ENCODE results near the gene SIL1.
"Not testable (repeated sequence)": the region's sequence is repeated elsewhere in the genome, so short reads cannot be mapped to it uniquely, and the experiment has no call there.

The SIL1 gene

DNA sequence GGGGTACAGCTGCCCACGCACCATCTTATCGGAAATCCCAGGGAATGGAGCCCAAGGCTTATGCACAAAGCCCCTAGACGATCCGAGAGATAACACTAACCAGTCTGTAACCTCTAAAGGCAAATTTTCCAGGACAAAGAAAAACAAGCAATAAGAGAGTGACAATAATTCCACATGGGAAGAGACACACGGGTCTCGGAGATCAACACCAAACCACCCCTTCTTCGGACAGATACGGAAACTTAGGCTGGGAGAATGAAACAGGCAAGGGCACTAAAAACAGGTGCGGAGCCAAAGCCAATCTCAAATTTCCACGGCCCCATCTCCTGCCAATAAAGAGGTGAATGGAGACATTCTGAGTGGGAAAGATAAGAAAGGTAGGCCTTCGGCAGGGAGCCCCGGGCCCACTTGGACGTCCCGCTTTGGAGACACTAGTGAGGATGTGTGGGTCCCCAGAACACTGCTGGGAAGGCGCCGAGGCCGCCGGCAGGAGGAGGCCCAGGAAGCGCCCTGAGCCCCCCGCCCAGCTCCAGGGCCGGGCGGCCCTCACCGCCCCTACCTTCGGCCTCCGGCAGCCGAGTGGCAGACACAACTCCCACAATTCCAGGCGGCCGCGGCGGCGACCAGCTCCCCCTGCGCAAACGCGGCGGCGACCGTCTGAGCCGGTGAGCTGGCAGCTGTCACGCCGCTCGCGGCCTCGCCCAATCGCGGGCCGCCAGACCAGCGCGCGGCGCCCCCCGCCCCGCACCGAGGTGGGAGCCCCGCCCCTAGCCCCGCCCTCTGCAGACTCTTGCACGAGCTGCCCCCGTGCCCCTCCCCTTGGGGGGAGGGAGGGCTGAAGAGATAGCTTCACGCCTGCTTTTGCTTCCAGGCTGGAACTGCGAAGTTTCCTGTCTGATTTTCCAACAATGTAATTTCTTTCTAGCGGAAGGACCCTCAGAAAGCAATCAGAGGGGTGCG is at the start of gene SIL1:
SIL1 (minus strand) TSS at position 659 of the 960 bp plus-strand sequence. CDS start 70,525 bp downstream, outside the sequence.
- DNase-seq, result peak; percentile 97

DNA sequence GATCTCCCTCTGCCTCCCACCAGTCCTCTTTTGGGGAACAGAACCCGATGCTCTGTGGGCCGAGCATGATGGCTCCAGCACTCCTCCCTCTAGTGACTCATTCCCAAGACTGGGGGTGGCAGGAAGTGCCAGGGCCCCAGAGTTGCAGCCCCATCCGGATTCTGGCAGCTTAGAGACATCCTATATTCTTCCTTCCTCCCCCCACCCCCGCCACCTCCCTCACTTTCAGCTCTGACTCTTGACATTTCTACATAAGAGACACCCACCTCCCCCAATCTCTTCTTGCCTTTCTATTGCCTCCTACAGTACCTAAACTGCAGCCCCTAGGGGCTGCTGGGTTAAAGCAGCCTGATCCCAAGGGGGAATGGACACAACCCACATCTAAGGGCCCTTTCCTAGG is 48.2 kb upstream of the SIL1 start:
- DNase-seq, result peak in 1 of 2 donors; percentile 54

DNA sequence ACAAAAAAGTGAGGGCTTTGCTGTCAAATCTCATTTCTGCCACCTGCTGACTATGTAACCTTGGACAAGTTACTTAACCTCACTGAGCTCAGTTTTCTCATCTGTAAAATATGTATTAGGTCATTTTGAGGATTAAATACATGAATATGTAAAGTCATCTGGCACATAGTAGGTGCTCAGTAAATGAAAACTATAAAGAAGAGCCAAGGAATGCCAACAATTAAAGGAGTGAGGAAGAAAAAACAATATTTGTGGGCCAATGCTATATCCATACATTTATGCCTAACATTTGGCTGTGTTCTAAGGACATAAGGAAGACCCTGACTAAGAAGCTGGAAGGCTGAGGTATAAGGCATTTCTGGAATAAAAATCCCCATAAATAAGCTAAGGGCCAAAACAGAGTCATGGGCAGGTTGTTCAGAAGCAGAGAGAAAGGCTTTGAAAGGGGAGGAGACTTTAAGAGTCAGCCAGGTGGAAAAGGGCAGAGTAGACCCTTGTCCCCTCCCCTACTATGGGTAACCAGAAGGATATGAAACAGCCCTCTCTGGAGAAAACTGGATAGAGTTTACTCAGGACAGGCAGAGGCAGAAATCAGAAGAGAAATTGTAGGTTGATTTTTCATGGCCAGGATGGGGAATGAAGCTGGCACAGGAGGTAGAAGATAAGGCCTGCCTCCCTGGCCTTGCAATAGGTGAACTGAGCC is 47.6 kb upstream of the SIL1 start:
- no peak for DNase-seq

DNA sequence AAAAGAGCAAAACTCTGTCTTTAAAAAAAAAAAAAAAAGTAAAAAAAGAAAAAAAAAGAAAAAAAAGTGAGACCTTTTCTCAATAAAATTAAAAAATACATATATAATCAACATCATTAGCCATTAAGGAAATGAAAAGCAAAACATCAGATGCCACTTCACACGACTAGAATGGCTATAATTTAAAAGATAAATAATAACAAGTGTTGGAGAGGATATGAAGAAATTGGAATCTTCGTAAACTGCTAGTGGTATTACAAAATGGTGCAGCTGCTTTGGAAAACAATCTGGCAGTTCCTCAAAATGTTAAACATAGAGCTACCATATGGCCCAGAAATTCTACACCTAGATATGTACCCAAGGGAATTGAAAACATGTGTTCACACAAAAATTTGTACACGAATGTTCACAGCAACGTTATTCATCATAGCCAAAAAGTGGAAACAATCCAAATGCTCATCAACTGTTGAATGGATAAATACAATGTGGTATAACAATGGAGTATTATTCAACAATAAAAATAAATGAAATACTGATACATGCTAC is 45.3 kb upstream of the SIL1 start:
- DNase-seq, result no peak

DNA sequence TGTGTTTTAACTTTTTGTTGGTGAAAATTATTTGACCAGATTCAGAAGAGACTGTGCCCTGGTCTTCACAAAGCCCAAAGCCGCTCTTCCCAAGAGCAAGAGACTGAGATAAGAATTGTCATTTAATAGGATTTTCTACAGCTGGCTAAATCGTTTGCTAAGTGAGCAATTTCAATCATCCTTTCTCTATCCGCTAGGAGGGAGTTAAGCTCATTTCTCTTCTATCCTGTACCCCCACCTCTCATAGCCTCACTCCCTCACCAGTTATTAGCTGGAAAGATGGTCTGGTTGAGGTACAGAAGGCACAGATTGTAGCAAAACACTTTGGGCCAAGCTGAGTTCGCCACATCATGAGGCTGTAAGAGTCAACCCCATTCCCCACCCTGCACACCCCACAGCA is 43.0 kb upstream of the SIL1 start:
- no peak for DNase-seq

DNA sequence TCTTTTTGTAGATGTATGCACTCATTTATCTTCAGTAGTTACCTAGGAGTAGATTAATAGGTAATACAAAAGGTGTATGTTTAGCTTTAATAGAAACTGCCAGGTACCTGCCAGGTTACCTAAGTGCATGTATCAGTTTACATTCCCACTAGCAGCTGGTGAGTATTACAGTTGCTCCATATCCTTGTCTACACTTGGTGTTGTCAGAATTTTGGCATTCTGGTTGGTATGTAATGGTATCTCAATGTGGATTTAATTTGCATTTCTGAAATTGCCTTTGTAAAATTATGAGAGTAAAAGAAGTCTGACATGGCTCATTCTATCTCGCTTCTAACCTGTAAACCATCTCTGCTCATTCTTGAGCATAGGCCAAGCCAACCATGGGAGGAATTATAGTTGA is 38.3 kb upstream of the SIL1 start:
- no peak for DNase-seq

DNA sequence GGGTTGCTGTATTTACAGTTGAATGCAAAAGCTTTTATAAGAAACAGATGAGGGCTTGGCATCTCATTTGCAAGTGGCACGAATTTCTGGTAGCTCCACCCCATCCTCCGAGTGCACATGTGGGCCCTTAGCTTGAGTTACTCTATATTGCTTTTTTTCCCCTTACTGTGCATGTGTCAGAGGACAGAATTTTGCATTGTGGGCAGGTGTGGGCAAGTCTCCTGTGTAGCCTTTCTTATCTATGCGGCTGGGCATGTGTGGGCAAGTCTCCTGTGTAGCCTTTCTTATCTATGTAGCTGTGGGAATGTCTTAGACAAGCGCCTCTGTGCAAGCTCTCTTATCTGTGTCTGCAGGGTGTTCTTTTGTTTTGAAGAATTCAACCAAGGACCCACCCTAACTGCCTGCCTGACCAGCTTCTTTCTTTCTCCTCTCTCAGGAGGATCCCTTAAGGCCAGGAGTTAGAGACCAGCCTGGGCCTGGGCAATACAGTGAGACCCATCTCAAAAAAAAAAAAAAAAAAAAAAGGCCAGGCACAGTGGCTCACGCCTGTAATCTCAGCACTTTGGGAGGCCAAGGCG is 34.1 kb upstream of the SIL1 start:
- DNase-seq, result no peak

DNA sequence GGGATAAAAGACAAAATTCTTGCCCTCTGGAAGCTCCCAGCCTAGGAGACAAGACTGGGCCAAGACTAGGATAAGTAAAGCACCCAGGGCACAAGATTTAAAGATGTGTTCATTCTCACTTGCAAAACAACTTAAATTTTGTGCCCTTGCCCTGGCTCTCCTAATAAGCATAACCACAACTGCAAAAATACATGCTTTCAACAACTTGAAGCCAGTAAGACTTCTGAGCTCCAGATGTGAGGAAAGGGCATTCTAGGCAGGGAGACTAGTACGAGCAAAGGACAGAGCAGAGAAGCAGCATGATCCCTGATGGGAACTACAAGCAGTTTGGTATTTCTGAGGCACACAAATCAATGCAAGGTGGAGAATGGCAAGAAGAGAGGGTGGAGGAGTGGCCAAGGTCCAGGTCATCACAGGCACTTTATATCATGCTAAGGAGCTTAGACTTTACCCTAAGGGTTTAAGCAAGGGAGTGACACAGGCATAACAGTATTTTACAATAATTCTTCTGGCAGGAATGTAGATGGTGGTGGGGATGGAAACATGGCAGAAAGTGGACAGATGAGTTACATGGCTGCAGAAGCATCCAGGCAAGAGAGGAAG is 30.1 kb upstream of the SIL1 start:
- DNase-seq, result no peak

DNA sequence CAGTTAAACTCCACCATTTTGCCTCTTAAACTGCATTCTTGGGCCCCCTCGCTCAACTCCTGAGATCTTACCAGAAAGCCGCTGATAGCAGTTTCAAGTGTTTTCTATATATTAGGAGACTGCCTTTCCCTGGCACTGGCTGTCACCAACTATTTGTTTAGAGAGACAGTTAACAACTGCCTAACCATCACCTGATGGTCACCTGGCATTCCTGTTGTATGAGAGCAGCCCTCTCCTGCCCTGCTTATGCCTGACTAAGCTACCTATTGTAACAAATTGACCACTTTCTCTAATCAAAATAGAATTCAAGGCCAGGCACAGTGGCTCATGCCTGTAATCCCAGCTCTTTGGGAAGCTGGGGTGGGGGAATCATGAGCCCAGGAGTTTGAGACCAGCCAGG is 28.0 kb upstream of the SIL1 start:
- no peak for DNase-seq

DNA sequence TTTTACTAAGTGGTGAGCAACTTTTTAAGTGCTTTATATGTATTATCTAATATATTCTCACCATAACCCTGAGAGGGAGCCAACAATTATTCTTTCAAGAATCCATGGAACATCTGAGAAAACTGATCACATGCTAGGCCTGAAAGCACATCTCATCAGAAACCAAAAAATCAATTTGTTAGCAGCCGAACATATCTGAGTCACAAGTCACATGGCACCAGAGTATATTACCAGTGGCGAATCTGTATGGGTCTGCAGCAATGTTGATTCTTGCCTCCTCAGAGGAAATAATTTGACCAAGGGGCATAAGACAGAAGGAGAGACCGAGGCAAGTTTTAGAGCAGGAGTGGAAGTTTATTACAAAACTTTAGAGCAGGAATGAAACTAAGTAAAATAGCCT is 25.3 kb upstream of the SIL1 start:
- DNase-seq, result no peak

DNA sequence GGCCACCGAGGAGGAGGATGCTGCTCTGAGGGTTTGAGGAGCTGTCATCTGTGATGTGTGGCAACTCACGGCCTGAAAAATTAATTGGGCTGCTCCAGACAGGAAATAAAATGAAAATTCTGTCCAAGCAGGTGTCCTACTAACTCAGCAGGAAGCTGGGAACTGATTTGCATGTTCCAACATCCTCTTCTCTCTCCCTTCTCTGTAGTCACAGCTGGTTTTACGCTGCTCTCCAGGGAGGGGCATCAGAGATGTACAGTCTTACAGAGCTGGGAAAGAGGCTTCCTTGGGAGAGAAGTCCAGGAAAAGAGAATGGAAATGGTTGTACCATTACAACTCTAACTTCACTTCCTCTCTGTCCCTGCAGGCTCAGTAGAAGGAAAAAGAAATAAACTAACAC is 24.2 kb upstream of the SIL1 start:
- no peak for DNase-seq

DNA sequence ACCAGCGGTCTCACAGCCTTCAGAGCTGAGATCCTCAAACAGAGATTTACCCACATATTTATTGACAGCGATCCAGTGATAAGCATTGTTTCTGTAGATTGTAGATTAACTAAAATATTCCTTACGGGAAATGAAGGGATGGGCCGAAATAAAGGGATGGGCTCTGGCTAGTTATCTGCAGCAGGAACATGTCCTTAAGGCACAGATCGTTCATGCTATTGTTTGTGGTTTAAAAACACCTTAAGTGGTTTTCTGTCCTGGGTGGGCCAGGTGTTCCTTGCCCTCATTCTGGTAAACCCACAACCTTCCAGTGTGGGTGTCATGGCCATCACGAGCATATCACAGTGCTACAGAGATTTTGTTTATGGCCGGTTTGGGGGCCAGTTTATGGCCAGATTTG is 19.9 kb upstream of the SIL1 start:
- DNase-seq, result not testable (repeated sequence)

DNA sequence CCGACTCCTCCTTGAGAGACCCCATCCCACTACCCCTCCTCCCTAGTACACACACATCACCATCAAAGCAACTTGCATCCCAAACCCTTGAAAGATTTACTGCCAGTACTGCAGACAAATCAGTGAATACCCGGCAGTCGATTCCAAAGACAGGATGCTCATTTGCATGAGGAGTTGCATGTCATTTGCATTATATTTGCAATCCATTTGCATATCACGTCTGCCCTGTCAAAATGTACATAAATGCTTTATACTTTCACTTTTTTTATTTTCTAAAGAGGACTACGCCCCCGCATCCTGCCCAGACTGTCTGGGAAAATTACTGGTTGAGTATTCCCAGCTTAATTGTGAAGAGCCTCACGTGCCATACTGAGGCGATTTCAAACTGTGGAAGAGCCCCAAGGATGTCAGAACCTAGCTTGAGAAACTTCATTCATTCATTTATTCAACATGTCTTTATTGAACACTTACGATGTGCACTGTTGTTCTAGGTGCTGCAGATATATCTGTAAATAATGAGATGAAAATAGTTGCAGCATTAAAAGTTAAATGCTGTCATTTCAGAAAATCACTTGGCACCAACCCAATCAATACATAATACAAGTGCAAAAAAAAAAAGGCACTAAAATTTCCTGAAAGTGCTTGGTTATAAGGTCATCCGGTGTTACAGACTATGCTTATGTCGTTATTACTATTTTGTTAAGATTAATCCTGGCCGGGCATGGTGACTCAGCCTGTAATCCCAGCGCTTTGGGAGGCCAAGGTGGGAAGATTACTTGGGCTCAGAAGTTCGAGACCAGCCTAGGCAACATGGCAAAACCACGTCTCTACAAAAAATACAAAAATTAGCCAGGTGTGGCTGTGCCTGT is 17.2 kb upstream of the SIL1 start:
- no peak for DNase-seq

DNA sequence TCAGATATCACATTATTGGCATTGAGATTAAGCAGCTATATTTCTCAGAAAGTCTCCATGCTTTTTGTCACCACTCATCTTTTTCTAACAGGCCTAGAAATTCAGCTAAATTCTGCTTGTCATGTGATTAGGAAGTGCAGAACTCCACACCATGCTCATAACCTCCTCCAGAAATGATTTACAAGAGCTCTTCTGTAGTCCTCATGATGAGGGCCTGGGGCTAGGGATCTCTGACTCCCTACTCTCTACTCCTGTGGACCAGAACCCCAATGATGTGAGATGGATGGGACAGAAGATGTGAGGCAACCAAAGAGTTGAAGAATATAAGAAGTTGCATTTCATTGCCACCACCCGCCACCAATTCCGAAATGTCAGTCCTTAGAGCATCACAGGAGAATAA is 16.5 kb upstream of the SIL1 start:
- DNase-seq, result no peak

DNA sequence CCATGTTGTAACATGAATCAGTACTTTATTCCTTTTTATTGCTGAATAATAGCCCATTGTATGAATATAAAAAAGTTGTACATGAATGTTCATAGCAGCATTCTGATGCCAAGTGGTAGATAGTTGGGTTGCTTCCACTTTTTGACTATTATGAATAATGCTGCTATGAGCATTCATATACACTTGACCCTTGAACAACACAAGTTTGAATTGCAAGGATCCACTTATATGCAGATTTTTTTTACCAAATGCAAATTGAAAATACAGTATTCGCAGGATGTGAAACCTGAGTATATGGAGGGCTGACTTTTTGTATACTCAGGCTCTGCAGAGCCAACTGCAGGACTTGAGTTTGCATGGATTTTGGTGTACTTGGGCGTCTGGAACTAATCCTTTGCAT is 14.7 kb upstream of the SIL1 start:
- DNase-seq, result no peak

DNA sequence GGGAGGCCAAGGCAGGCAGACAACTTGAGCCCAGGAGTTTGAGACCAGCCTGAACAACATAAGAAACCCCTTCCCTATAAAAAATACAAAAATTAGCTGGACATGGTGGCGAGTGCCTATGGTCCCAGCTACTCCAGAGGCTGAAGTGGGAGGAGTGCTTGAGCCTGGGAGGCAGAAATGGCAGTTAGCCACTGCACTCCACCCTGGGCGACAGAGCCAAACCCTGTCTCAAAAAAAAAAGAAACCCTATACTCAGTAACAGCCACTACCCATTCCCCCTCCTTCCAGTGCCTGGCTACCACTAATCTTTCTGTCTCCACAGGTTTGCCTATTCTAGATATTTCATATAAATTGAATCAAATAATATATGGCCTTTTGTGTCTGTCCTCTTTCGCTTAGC is 14.3 kb upstream of the SIL1 start:
- no peak for DNase-seq

DNA sequence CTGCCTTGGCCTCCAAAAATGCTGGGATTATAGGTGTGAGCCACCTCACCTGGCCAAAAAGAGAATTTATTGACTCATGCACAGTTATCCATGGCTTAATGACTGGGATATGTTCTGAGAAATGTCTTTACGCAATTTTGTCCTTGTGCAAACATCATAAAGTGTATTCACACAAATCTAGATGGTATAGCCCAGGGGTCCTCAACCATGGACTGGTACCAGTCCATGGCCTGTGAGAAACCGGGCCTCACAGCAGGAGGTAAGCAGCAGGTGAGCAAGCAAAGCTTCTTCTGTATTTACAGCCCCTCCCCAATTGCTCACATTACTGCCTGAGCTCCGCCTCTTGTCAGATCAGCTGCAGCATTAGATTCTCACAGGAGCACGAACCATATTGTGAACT is 12.4 kb upstream of the SIL1 start:
- no peak for DNase-seq

DNA sequence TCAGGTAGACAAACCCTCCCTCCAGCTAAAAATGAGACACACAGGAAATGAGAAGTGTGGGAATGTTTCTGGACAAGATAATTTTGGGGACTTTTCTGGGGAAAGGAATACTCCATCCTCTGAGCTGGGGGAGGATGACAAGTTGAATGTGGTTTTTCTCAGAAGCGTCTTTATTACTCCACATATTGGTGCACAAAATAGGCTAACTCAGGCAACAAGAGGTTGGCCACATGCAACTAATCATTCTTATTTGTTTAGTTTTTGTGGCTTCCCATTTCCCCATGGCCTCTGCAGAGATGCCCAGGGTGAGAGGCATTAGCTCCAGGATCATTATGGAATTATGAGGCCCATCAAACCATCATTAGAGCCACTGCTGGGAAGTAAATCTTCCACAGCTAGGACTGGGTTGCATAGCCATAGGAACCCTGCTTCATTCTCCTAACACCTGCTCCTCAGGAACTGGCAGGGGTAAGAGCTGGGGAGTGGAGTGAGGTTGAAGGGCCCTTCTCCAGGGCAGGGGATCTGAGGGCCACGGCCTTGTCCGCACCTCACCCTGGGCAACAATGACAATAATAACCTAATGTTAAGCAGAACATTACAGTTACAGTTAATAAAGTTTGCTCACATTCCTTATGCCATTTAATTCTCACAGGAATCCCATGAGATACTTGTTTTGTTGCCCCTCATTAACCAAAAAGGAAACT is 9.3 kb upstream of the SIL1 start:
- DNase-seq, result no peak

DNA sequence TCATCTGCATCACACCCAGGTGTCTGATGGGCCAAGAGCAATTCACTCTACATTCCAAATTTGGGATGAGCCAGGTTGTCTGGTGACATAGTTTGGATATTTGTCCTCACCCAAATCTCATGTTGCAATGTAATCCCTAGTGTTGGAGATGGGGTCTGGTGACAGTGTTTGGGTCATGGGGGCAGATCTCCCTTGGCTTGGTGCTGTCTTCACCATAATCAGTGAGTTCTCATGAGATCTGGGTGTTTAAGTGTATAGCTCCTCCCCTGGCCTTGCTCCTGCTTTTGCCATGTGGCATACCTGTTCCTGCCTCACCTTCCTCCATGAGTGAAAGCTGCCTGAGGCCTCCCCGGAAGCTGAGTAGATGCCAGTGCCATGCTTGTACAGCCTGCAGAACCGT is 7.4 kb upstream of the SIL1 start:
- DNase-seq, result no peak

DNA sequence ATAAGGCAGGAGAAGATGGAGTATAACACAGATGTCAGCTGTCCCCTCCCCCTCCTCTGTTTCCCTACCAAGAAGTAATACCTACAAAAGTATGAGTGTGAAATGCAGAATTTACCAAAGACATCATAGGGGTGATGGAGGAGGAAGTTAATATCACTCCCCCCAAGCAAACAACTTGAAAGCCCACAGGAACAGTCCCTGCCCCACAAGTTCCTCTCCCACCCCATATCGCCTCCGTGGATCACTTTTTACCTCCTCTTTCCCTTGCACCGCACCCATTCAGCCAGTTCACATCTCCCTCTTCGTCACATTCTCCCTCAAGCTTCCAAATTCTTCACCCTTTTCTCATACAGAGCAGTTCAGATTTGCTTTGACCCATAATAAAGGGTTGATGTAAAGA is 7.0 kb upstream of the SIL1 start:
- DNase-seq, result no peak

DNA sequence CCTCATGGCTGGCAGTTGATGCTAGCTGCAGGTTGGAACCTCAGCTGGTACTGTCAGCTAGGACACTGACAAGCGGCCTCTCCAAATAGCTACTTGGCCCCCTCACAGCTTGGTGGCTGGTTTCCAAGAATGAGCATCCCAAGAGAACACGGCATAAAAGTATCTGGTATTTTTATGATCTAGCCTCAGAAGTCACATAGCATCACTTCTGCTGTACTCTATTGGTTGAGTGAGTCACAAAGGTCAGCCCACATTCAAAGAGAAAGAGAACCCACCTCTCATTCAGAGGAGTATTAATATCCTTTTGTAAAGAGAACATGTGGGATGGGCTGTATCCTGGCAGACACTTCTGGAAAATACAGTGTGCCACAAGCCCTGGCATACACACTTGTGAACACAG is 6.0 kb upstream of the SIL1 start:
- no peak for DNase-seq

DNA sequence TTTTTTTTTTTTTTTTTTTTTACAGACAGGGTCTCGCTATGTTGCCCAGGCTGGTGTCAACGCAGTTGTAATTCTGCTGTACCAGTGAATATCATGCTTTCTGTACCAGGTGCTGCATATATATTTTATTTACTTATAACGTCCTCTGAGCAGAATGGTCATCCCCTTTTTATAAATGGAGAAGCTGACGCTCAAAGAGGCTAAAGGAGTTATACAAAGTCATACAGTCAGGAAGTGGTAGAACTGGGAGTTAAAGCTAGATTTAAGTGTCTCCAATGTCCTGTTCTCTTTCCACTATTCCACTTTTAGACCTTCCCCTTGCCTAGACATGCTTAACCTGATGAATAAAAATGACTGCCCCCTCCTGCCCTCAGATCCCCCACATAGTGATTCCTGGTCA is 1.2 kb upstream of the SIL1 start:
- DNase-seq, result no peak

Data from CD4-positive, alpha-beta T cell treated with Interleukin-4 for 1 hour (primary cell).